HCT116 (cell line): ENCODE data around the gene GALNT18. TPM values are rescaled to one million over a fixed set of nuclear protein-coding genes. Genes with fewer than 3 reads are reported as not detected.
A peak's percentile ranks its signal among the peaks of the same experiment; 100 is the strongest.

ENCODE experiments used
- ATAC-seq: fragments of 200-7000 bp; cut with Tn5 transposase; 2 replicates; pipeline ENCODE4 v1.9.1; 2020; ENCODE audit warnings: mild to moderate bottlenecking, moderate library complexity
- BruUV-seq: library from RNA; stranded (reverse); fragments of 400-500 nt; replicated peaks from 2 replicates; lab custom pipeline; 2021; lab: Mats Ljungman, UMichigan
- CTCF ChIA-PET: fragments of 300-600 bp; sonication (Branson Sonifier 250); formaldehyde crosslinking; loops from one replicate; lab custom pipeline; 2021; ENCODE audit warnings: antibody characterized with exemption; lab: Charles Lee
- POLR2A ChIA-PET: fragments of 300-600, 350-600 bp; sonication (Branson Sonifier 250); formaldehyde crosslinking; loops from one replicate; lab custom pipeline; 2021; ENCODE audit warnings: antibody characterized with exemption; lab: Charles Lee
- RAD21 ChIA-PET, 2 experiments: fragments of 300-600 bp; sonication (Branson Sonifier 250); formaldehyde crosslinking; loops; one replicate each; lab custom pipeline; 2023; ENCODE audit warnings: low total read pairs in 2 of 2; ENCODE audit not compliant: uncharacterized antibody in 2 of 2, unreplicated experiment in 2 of 2, low non-redundant PET in 1 of 2; lab: Charles Lee
- DNase-seq: peaks from one replicate; pipeline ENCODE4 v3.0.0-alpha.2; 2010; ENCODE audit warnings: low read depth, low spot score
- H2AFZ ChIP-seq: fragments of 200-600 bp; shearing (Covaris generic), sonication (generic); 2 replicates; pipeline ENCODE4 v1.6.1; 2017; ENCODE audit warnings: low read depth, mixed run types, mixed read lengths, antibody characterized with exemption, low read length; ENCODE audit not compliant: poor library complexity, severe bottlenecking
- H3K27ac ChIP-seq: 2 replicates; pipeline ENCODE4 v1.5.1; 2012; ENCODE audit warnings: low read depth, low read length
- H3K27me3 ChIP-seq: fragments of 200-600 bp; sonication (generic); 2 replicates; pipeline ENCODE4 v1.6.1; 2016; ENCODE audit warnings: mixed run types, low read length, mixed read lengths; ENCODE audit not compliant: insufficient read depth
- H3K36me3 ChIP-seq, 2 experiments: fragments of 200-500 bp in 1 of 2; fragments of 200-600 bp in 1 of 2; sonication (Bioruptor generic) in 1 of 2; sonication (generic) in 1 of 2; 2 replicates each; pipeline versions ENCODE4 v1.5.1 to v1.6.1; 2014 to 2016; ENCODE audit warnings: low read length in 2 of 2, inconsistent platforms in 1 of 2, mixed read lengths in 1 of 2, mixed run types in 1 of 2; ENCODE audit not compliant: insufficient read depth in 2 of 2, control insufficient read depth in 1 of 2
- H3K4me1 ChIP-seq, 2 experiments: fragments of 200-600 bp in 1 of 2; sonication (generic) in 1 of 2; 2 replicates each; pipeline versions ENCODE4 v1.5.1 to v1.6.1; 2012 to 2017; ENCODE audit warnings: low read length in 2 of 2, inconsistent platforms in 1 of 2, mild to moderate bottlenecking in 1 of 2, mixed read lengths in 1 of 2, mixed run types in 1 of 2, moderate library complexity in 1 of 2; ENCODE audit not compliant: insufficient read depth in 2 of 2, control insufficient read depth in 1 of 2
- H3K4me2 ChIP-seq: fragments of 200-600 bp; sonication (generic); 2 replicates; pipeline ENCODE4 v1.6.1; 2017; ENCODE audit warnings: mixed run types, low read length, mixed read lengths
- H3K4me3 ChIP-seq, 2 experiments: fragments of 200-600 bp in 1 of 2; sonication (generic) in 1 of 2; replicated peaks in 1 of 2; 2 replicates each; pipeline ENCODE4 v1.5.1; 2011 to 2016; ENCODE audit warnings: low read length in 2 of 2, control low read depth in 1 of 2, low read depth in 1 of 2, mild to moderate bottlenecking in 1 of 2, mixed read lengths in 1 of 2, mixed run types in 1 of 2
- H3K79me2 ChIP-seq: fragments of 200-600 bp; sonication (generic); 2 replicates; pipeline ENCODE4 v1.6.1; 2017; ENCODE audit warnings: mild to moderate bottlenecking, mixed run types, low read length, moderate library complexity, mixed read lengths; ENCODE audit not compliant: insufficient read depth
- H3K9ac ChIP-seq: fragments of 200-600 bp; sonication (generic); 2 replicates; pipeline ENCODE4 v1.6.1; 2016; ENCODE audit warnings: low read length, mixed read lengths
- H3K9me2 ChIP-seq: fragments of 200-600 bp; sonication (generic), shearing (Covaris generic); 2 replicates; pipeline ENCODE4 v1.6.1; 2017; ENCODE audit warnings: mixed run types, mild to moderate bottlenecking, moderate library complexity; ENCODE audit not compliant: insufficient read depth
- H3K9me3 ChIP-seq, 2 experiments: fragments of 200-500 bp in 1 of 2; fragments of 200-600 bp in 1 of 2; sonication (Bioruptor generic) in 1 of 2; sonication (generic) in 1 of 2; 2 replicates each; pipeline ENCODE4 v1.6.1; 2014 to 2017; ENCODE audit warnings: low read length in 2 of 2, mixed read lengths in 2 of 2, inconsistent platforms in 1 of 2, low read depth in 1 of 2, mild to moderate bottlenecking in 1 of 2, mixed run types in 1 of 2, moderate library complexity in 1 of 2; ENCODE audit not compliant: control insufficient read depth in 1 of 2, insufficient read depth in 1 of 2
- H4K20me1 ChIP-seq: fragments of 200-600 bp; sonication (generic), shearing (Covaris generic); 2 replicates; pipeline ENCODE4 v1.6.1; 2017; ENCODE audit warnings: mixed run types, mild to moderate bottlenecking, moderate library complexity; ENCODE audit not compliant: insufficient read depth
- CTCF ChIP-seq, 3 experiments: fragments of 200-600 bp in 1 of 3; sonication (generic) in 1 of 3; IDR thresholded peaks in 2 of 3; conservative IDR thresholded peaks in 1 of 3; 2 replicates each; pipeline ENCODE4 v1.5.1; 2012 to 2017; ENCODE audit warnings: low read depth in 2 of 3, low read length in 2 of 3, antibody characterized with exemption in 1 of 3, borderline replicate concordance in 1 of 3, control low read depth in 1 of 3, mild to moderate bottlenecking in 1 of 3, mixed read lengths in 1 of 3, mixed run types in 1 of 3, moderate library complexity in 1 of 3; ENCODE audit not compliant: insufficient read depth in 1 of 3
- RAD21 ChIP-seq: IDR thresholded peaks from 2 replicates; pipeline ENCODE4 v1.6.1; 2012; ENCODE audit warnings: low read depth, mild to moderate bottlenecking
- ZBTB33 ChIP-seq: IDR thresholded peaks from 2 replicates; pipeline ENCODE4 v1.6.1; 2011; ENCODE audit warnings: mild to moderate bottlenecking, low read length, moderate library complexity; ENCODE audit not compliant: insufficient replicate concordance; ENCODE audit errors: extremely low read depth
- ZNF274 ChIP-seq: fragments of 200-500 bp; sonication (Bioruptor generic); IDR thresholded peaks from 2 replicates; pipeline ENCODE4 v1.6.1; 2014; ENCODE audit warnings: mild to moderate bottlenecking, low read depth, low read length, inconsistent platforms
- intact Hi-C: fragments of 100-400 bp; cut with micrococcal nuclease; formaldehyde crosslinking; loops from 2 replicates; pipeline ENCODE4 v1.10.0; 2022
- total RNA-seq: library from RNA; stranded (reverse); gene quantifications from one replicate; pipeline ENCODE4 v1.2.1, GENCODE V29; 2021; ENCODE audit not compliant: unreplicated experiment

Gene GALNT18
- total RNA-seq, 1 experiment from 2014 or later = 19.9 TPM

- no TSS peak for BruUV-seq
- Histone ChIP-seq H3K9me3 (no peaks in the 10 kb centered on the region), H3K9me2 (no peaks in the 10 kb centered on the region), H3K4me3 (no peak overlapping the region), H3K36me3 (no peaks in the 10 kb centered on the region), H4K20me1 (no peaks in the 10 kb centered on the region), H3K4me2 (no peak overlapping the region), H2AFZ (no peak overlapping the region), H3K27ac (no peak overlapping the region), H3K4me1 (no peaks in the 10 kb centered on the region), H3K9ac (no peak overlapping the region), H3K79me2 (no peaks in the 10 kb centered on the region), H3K27me3 (peaks cover 6% of the 10 kb centered on the region; the same call in 1 of the 2 replicates)
- DNase-seq (no peak), ATAC-seq (no peak)
- ChIA-PET RAD21 (no interaction called here), CTCF (interaction anchor here (1.2 kb wide), 1 partner anchor 9 kb away, joined by 3 read pairs; no protein-coding TSS in a partner anchor), POLR2A (no interaction called here)
- intact Hi-C loops = no loop called here
- peak; percentile 39 for TF ChIP-seq RAD21
- peak in 1 of 3 experiments; percentile 22; a peak in 1 of 6 replicates for TF ChIP-seq CTCF (IDR thresholded peaks at IDR 0.05 in 2 of 3, conservative IDR thresholded peaks at IDR 0.05 in 1 of 3; ENCODE audit: borderline replicate concordance in 1 of 3, insufficient read depth in 1 of 3, low read depth in 2 of 3, low read length in 2 of 3)
- TF ChIP-seq ZBTB33 = no peak
- TF ChIP-seq ZNF274 = no peak
These were observed 45.3 kb upstream of the GALNT18 start for GRCh38 chr11:11667056-11667455.
